SU-DHL-6 (cell line): ENCODE measurements around the gene AOX1.

ENCODE experiments used
- H2AFZ ChIP-seq: fragments of 200-600 bp; sonication (generic); 2 replicates; pipeline ENCODE4 v1.6.1; 2014; ENCODE audit warnings: low read depth, mild to moderate bottlenecking, moderate library complexity, mixed read lengths, antibody characterized with exemption, low read length; ENCODE audit not compliant: severe bottlenecking
- H3F3A ChIP-seq: fragments of 200-600 bp; shearing (Covaris generic); 2 replicates; pipeline ENCODE4 v1.6.0; 2016; ENCODE audit warnings: antibody characterized with exemption, mild to moderate bottlenecking; ENCODE audit not compliant: insufficient read depth
- H3K27ac ChIP-seq: fragments of 200-600 bp; sonication (generic); 2 replicates; pipeline ENCODE4 v1.5.1; 2016; ENCODE audit warnings: low read depth, mild to moderate bottlenecking, low read length, moderate library complexity, mixed read lengths
- H3K27me3 ChIP-seq: fragments of 200-600 bp; sonication (generic), shearing (Covaris generic); 2 replicates; pipeline ENCODE4 v1.6.0; 2014; ENCODE audit warnings: mild to moderate bottlenecking, low read length
- H3K36me3 ChIP-seq: fragments of 200-600 bp; sonication (generic); 2 replicates; pipeline ENCODE4 v1.6.1; 2014; ENCODE audit warnings: mild to moderate bottlenecking, low read length, mixed read lengths
- H3K4me2 ChIP-seq: fragments of 300-600, 200-600 bp; shearing (Covaris generic), sonication (generic); 2 replicates; pipeline ENCODE4 v1.6.0; 2014; ENCODE audit warnings: low read length, low read depth, mild to moderate bottlenecking; ENCODE audit not compliant: poor library complexity, severe bottlenecking
- H3K4me3 ChIP-seq: fragments of 200-600 bp; sonication (generic); 2 replicates; pipeline ENCODE4 v1.5.1; 2014; ENCODE audit warnings: antibody characterized with exemption, low read length, mild to moderate bottlenecking, mixed read lengths; ENCODE audit not compliant: insufficient read depth, poor library complexity, severe bottlenecking
- H3K79me2 ChIP-seq: fragments of 200-600 bp; sonication (generic); 2 replicates; pipeline ENCODE4 v1.6.1; 2014; ENCODE audit warnings: mild to moderate bottlenecking, low read length, moderate library complexity; ENCODE audit not compliant: insufficient read depth
- H3K9ac ChIP-seq: fragments of 200-600 bp; sonication (generic); 2 replicates; pipeline ENCODE4 v1.7.0; 2014; ENCODE audit warnings: mild to moderate bottlenecking, low read length
- H3K9me2 ChIP-seq: fragments of 200-600 bp; sonication (generic); replicated peaks from 2 replicates; pipeline ENCODE4 v1.6.1; 2014; ENCODE audit warnings: low read length; ENCODE audit not compliant: insufficient read depth
- H3K9me3 ChIP-seq: fragments of 200-600 bp; sonication (generic); 2 replicates; pipeline ENCODE4 v1.6.1; 2014; ENCODE audit warnings: low read length, mixed read lengths; ENCODE audit not compliant: insufficient read depth
- H4K20me1 ChIP-seq: fragments of 200-600 bp; sonication (generic); 2 replicates; pipeline ENCODE4 v1.6.1; 2014; ENCODE audit warnings: low read depth, mild to moderate bottlenecking, antibody characterized with exemption, low read length, moderate library complexity, mixed read lengths
- CTCF ChIP-seq: fragments of 200-600 bp; sonication (generic); IDR thresholded peaks from one replicate; pipeline ENCODE4 v1.5.1; 2017; ENCODE audit warnings: antibody characterized with exemption, mild to moderate bottlenecking, low read length, moderate library complexity; ENCODE audit not compliant: insufficient read depth, poor library complexity, severe bottlenecking
- EZH2phosphoT487 ChIP-seq: fragments of 200-600 bp; sonication (generic), shearing (Covaris generic); conservative IDR thresholded peaks from 2 replicates; pipeline ENCODE4 v1.6.1; 2018; ENCODE audit warnings: mild to moderate bottlenecking, antibody characterized with exemption, low read length, moderate library complexity, mixed read lengths

Gene AOX1

DNA sequence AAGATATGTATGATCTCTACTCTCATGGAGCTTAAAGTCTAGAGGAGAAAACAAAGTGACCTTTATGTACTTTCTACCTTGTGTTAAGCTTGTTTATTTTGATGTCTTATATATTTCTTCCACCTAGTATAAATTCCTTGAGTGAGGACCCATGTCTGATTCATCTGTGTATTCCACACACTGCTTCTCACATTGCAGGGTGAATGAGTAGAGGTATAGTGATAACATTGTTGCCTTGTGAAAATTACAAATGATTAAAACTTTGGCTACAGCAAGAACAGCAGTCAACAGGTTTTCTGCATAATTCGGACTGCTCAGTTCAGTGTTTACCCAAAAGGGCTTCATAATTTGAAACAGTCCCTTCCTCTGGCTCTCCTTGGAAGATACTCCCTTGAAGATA is 36.3 kb downstream of the AOX1 start:
- Histone ChIP-seq H3K36me3 (no peaks in the 10 kb centered on the region), H3F3A (no peaks in the 10 kb centered on the region), H3K27ac (no peak overlapping the region), H3K4me2 (no peak overlapping the region), H4K20me1 (no peaks in the 10 kb centered on the region), H3K4me3 (no peak overlapping the region), H3K9me3 (no peaks in the 10 kb centered on the region), H3K79me2 (no peaks in the 10 kb centered on the region), H3K27me3 (no peaks in the 10 kb centered on the region), H2AFZ (no peak overlapping the region), H3K9me2 (no peaks in the 10 kb centered on the region), H3K9ac (no peak overlapping the region)
- TF ChIP-seq CTCF, result no peak
- no peak for TF ChIP-seq EZH2phosphoT487

- H4K20me1 ChIP-seq, result no peaks in the 10 kb centered on the region
- TF ChIP-seq CTCF, result no peak
- TF ChIP-seq EZH2phosphoT487, result no peak
- no peaks in the 10 kb centered on the region for H3K27me3 ChIP-seq
- no peaks in the 10 kb centered on the region for H3K79me2 ChIP-seq
- H3K9me2 ChIP-seq, result no peaks in the 10 kb centered on the region
- no peak overlapping the region for H3K27ac ChIP-seq
- H3K9me3 ChIP-seq, result no peaks in the 10 kb centered on the region
- H3K4me3 ChIP-seq, result no peak overlapping the region
- H3K36me3 ChIP-seq, result no peaks in the 10 kb centered on the region
- no peak overlapping the region for H3K4me2 ChIP-seq
- H3K9ac ChIP-seq, result no peak overlapping the region
- no peak overlapping the region for H2AFZ ChIP-seq
- H3F3A ChIP-seq, result no peaks in the 10 kb centered on the region
Measured at GRCh38 chr2:200624026-200624425, 38.2 kb downstream of the AOX1 start.

DNA sequence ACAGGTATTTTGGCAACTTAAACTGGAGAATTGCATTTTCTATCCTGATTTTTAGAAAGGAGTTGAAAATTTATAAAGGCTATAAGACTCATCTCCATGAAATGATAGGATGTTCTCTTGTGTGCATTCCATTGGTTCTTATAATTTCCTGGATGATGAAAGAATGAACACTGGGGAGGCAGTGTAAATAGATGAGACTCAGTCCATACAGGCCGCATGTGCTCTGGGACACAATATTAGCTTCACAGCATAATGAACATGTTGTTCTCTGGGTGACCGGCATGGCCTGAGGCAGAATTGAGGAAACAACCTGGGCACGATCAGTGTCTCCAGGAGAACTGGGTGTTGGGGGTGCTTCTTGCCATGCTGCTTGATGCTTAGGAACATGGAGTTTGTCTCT is 38.8 kb downstream of the AOX1 start:
- no peak overlapping the region for H3K9ac ChIP-seq
- TF ChIP-seq CTCF (no peak), EZH2phosphoT487 (no peak)
- no peaks in the 10 kb centered on the region for H4K20me1 ChIP-seq
- H3F3A ChIP-seq, result no peaks in the 10 kb centered on the region
- H3K27me3 ChIP-seq, result no peaks in the 10 kb centered on the region
- H3K4me2 ChIP-seq, result no peak overlapping the region
- H3K9me2 ChIP-seq, result no peaks in the 10 kb centered on the region
- no peaks in the 10 kb centered on the region for H3K79me2 ChIP-seq
- H2AFZ ChIP-seq, result no peak overlapping the region
- H3K36me3 ChIP-seq, result no peaks in the 10 kb centered on the region
- no peaks in the 10 kb centered on the region for H3K9me3 ChIP-seq
- H3K4me3 ChIP-seq, result no peak overlapping the region
- no peak overlapping the region for H3K27ac ChIP-seq

- Histone ChIP-seq H4K20me1 (no peaks in the 10 kb centered on the region), H3K9ac (no peak overlapping the region), H3K27ac (no peak overlapping the region), H2AFZ (no peak overlapping the region), H3K4me3 (no peak overlapping the region), H3K9me2 (no peaks in the 10 kb centered on the region), H3K4me2 (no peak overlapping the region), H3K27me3 (no peaks in the 10 kb centered on the region), H3K9me3 (no peaks in the 10 kb centered on the region), H3K36me3 (no peaks in the 10 kb centered on the region), H3F3A (no peaks in the 10 kb centered on the region), H3K79me2 (no peaks in the 10 kb centered on the region)
- TF ChIP-seq CTCF (no peak), EZH2phosphoT487 (no peak)
Measured at GRCh38 chr2:200625282-200625681, 39.5 kb downstream of the AOX1 start.
